ENCODE measurements around the gene LTC4S. TPM values are rescaled to one million over a fixed set of nuclear protein-coding genes. Genes with fewer than 3 reads are reported as not detected.

LTC4S gene
- total and polyA plus RNA-seq, 4 donors, result 1.3 to 3.3 (median 2.1) TPM

GRCh38 chr5:179830818-179831468, 37.2 kb downstream of the LTC4S start:
- H3K27ac ChIP-seq (ENCODE audit: low read depth in 1 of 2, low read length in 2 of 2), result no peak overlapping the region
- peaks cover 24 to 55% (median 53%) of the 10 kb centered on the region in 4 donors for H3K36me3 ChIP-seq (ENCODE audit: control insufficient read depth in 4 of 4, insufficient read depth in 3 of 4, low read depth in 1 of 4, low read length in 3 of 4)
- H3K4me1 ChIP-seq (ENCODE audit: control insufficient read depth in 4 of 4, insufficient read depth in 4 of 4, low read length in 3 of 4), result peaks cover 0 to 35% (median 22%) of the 10 kb centered on the region in 4 donors
- no peak for TF ChIP-seq JUND (IDR thresholded peaks at IDR 0.05)
- TF ChIP-seq MAX (IDR thresholded peaks at IDR 0.05), result no peak
- TF ChIP-seq ZBTB33 (IDR thresholded peaks at IDR 0.05), result no peak
- TF ChIP-seq SP1 (IDR thresholded peaks at IDR 0.05), result no peak
- no peak for TF ChIP-seq REST (IDR thresholded peaks at IDR 0.05)
- TF ChIP-seq CTCF (IDR thresholded peaks at IDR 0.05; ENCODE audit: low read depth, low read length, missing input control), result no peak
- TF ChIP-seq FOXA2 (IDR thresholded peaks at IDR 0.05), result no peak
- no peak for TF ChIP-seq RAD21 (IDR thresholded peaks at IDR 0.05)
- no peak for TF ChIP-seq TAF1 (conservative IDR thresholded peaks at IDR 0.05)
- TF ChIP-seq YY1 (IDR thresholded peaks at IDR 0.05), result no peak
- TF ChIP-seq HNF4A (conservative IDR thresholded peaks at IDR 0.05), result no peak
- WGBS, result 94% methylated on average over 7 of the region's 7 CpGs
- no peaks in the 10 kb centered on the region for H3K27me3 ChIP-seq (ENCODE audit: control insufficient read depth in 4 of 4, insufficient read depth in 4 of 4, low read length in 3 of 4)
- H3K9me3 ChIP-seq (ENCODE audit: control insufficient read depth in 4 of 4, low read length in 3 of 4), result no peaks in the 10 kb centered on the region
- DNase-seq (ENCODE audit: low spot score), result no peak
- H3K9ac ChIP-seq (ENCODE audit: low read depth in 1 of 2, low read length in 2 of 2), result no peak overlapping the region
- H3K4me3 ChIP-seq (ENCODE audit: low read depth in 1 of 3, low read length in 3 of 3), result no peak overlapping the region

- no peak overlapping the region for H3K4me3 ChIP-seq (ENCODE audit: low read depth in 1 of 3, low read length in 3 of 3)
- H3K27me3 ChIP-seq (ENCODE audit: control insufficient read depth in 4 of 4, insufficient read depth in 4 of 4, low read length in 3 of 4), result no peaks in the 10 kb centered on the region
- peaks cover 23 to 63% (median 57%) of the 10 kb centered on the region in 4 donors for H3K36me3 ChIP-seq (ENCODE audit: control insufficient read depth in 4 of 4, insufficient read depth in 3 of 4, low read depth in 1 of 4, low read length in 3 of 4)
- H3K27ac ChIP-seq (ENCODE audit: low read depth in 1 of 2, low read length in 2 of 2), result no peak overlapping the region
- no peak overlapping the region for H3K9ac ChIP-seq (ENCODE audit: low read depth in 1 of 2, low read length in 2 of 2)
- H3K9me3 ChIP-seq (ENCODE audit: control insufficient read depth in 4 of 4, low read length in 3 of 4), result no peaks in the 10 kb centered on the region
- no peak for DNase-seq (ENCODE audit: low spot score)
- peaks cover 0 to 40% (median 30%) of the 10 kb centered on the region in 4 donors for H3K4me1 ChIP-seq (ENCODE audit: control insufficient read depth in 4 of 4, insufficient read depth in 4 of 4, low read length in 3 of 4)
- TF ChIP-seq HNF4G (IDR thresholded peaks at IDR 0.05) (no peak), TAF1 (conservative IDR thresholded peaks at IDR 0.05) (no peak), FOXA2 (IDR thresholded peaks at IDR 0.05) (no peak), ATF3 (IDR thresholded peaks at IDR 0.05) (no peak), SP1 (IDR thresholded peaks at IDR 0.05) (no peak), RAD21 (IDR thresholded peaks at IDR 0.05) (peak; percentile 59 to 73), EGR1 (IDR thresholded peaks at IDR 0.05; ENCODE audit: low read depth in 2 of 2) (no peak), CTCF (IDR thresholded peaks at IDR 0.05; ENCODE audit: low read depth, low read length, missing input control) (peak; percentile 25), MAX (IDR thresholded peaks at IDR 0.05) (peak; percentile 24)
- 75% methylated on average over 20 of the region's 20 CpGs for WGBS
Observed at GRCh38 chr5:179832039-179832745, 38.4 kb downstream of the LTC4S start.
